HG03045 (cell line): Measurements from ENCODE around the gene MEIS1.
"Not testable (repeated sequence)": the region's sequence is repeated elsewhere in the genome, so short reads cannot be mapped to it uniquely, and the experiment has no call there.

Experiments used
- ATAC-seq: cut with Tn5 transposase; IDR thresholded peaks from one replicate; pipeline ENCODE4 v1.9.1; 2021; ENCODE audit warnings: mild to moderate bottlenecking, moderate library complexity; ENCODE audit not compliant: unreplicated experiment

The MEIS1 gene

GRCh38 chr2:66464930-66465637, 30.2 kb downstream of the MEIS1 start:
- ATAC-seq = no peak

DNA sequence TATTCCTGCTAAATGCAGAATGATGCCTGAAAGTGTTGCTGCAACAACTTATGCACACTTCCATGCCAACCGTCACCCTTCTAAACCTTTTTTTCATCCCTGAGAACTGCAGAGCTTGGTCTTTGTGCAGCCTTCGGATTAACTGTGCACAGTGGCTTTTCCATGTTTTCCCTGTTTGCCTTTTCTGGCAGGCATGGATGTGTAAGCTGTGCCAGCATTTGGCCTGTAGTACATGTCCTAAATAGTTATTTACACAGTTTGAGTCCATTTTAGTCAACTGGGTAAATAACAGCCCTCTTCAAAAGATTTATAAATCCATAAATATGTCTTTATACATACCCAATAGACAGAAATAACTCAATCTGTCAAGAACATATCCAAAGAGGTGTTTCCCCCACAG, 31.5 kb downstream of the MEIS1 start:
- no peak for ATAC-seq

GRCh38 chr2:66467718-66468117, 32.8 kb downstream of the MEIS1 start:
- ATAC-seq = no peak

GRCh38 chr2:66469214-66469902, 34.4 kb downstream of the MEIS1 start:
- ATAC-seq = no peak

DNA sequence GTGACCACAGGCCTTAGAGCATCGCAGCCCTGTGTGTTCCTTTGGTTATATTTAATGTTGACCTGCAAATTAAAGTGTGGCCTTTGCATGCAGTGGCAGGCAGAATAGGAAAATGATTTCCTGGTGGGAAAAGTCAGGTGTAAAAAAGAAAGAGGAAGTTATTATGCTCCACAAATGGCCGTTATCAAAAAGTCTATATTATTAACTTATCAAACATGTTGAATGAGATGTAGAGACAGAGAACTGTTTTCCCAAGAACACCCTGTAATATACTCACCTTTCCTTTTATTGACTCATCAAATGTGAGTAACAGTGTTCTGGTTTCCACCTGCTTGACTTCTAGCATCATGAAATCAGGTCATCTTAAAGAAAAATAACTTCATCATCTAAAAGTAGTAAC, 35.3 kb downstream of the MEIS1 start:
- ATAC-seq = no peak

DNA sequence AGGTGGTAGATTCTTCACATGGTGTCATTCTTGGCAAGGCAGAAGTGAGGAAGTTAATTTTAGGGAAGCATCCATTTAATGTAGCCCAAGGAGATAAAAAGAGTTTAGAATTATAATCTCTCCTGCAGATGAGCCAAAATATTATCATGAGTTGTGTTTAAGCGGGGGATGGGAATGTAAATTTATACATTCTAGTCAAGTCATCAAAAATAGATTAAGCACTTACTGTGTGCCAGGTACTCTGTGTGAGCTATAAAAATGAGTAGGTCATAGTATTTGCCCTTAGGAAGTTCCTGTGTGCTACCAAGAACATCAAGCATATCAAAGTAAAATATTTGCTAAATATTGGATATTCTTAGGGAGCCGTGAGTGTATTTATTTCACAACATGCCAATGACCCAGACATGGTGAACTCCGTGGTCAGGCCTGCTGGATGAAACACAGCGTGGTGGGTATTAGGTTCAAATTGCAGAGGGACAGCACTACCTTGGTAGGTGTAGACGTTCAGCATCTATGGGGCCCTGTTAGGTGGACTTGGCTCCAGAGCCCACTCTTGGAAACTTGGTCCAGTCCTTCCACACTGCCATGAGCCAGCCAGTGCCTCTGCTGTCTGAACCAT, 37.4 kb downstream of the MEIS1 start:
- ATAC-seq = no peak

DNA sequence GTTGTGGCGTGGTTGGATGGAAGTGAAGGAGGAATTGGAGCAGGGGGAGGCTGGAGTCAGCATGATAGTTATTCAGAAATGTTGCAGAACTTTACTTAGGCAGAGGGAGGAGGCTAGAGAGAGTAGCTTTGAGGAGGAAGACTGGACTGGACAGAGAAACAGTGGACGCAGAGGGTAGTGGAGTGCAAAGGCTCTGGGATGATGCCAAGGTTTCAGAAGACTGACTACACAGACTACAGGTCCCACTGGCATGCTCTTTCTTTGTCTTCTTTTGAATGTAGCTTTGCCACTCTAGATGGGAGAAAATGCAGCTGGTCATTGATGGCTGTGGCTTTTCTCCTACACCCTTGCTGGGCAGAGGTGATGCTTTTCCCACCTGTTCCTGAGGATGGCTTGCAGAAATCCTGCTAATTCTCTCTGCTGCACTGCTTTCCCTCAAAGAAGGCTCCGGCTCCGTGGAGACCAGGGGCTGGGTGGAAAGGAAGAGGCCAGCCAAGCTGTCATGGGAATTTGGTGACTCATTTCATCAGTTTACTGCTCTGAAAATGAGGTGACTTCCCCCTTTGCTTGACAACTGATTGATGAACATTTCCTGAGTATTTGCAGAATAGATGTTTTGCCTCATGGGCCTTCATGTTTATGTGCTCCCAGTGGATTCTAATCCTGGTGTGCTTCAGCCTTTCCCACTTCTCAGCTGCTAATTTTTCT, 42.4 kb downstream of the MEIS1 start:
- no peak for ATAC-seq

DNA sequence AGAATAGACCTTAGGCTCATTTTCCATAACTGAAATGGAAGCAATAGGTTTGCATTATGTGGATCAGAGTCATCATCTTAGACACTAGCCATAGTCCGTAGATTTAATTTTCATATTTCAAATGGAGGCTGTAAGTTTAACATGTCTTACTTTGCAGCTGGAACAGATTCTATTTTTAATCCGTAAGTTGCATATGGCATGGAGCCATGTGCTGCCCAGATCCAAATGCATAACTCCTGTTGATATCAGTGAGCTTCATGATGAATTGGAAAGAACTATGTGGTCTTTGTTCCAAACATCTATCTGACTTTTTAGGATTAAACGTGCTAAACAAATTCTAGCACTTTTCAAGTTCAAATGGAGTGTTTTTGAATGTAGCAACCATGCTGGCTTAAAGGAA, 43.4 kb downstream of the MEIS1 start:
- no peak for ATAC-seq

- no peak for ATAC-seq
Observed at GRCh38 chr2:66478731-66479316, 43.9 kb downstream of the MEIS1 start.

DNA sequence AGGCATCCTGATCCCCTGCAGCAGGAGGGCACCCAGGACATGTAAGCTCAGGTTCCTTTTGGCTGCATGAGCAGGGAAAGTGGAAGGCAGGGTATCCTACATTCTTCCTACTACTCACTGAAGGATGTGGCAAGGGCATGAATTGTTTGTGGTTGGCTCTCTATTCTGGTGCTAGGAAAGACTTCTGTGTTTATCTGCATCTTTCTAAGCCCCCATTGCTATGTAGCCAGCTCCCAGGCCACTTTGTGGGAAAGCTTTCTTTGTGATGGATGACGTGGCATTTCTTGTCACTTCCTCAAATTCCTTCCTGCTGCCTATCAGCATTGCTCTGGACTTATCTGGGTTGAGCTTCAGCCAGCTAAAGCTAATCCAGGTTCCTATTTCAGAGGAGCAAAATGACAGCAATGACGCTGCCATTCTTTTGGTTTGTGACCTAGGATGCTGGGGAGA, 46.2 kb downstream of the MEIS1 start:
- no peak for ATAC-seq

DNA sequence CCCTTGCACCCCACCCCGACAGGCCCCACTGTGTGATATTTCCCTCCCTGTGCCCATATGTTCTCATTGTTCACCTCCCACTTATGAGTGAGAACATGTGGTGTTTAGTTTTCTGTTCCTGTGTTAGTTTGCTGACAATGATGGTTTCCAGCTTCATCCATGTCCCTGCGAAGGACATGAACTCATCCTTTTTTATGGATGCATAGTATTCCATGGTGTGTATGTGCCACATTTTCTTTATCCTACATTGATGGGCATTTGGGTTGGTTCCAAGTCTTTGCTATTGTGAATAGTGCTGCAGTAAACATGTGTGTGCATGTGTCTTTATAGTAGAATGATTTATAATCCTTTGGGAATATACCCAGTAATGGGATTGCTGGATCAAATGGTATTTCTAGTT, 50.3 kb downstream of the MEIS1 start:
- ATAC-seq = not testable (repeated sequence)

GRCh38 chr2:66488946-66489345, 54.0 kb downstream of the MEIS1 start:
- no peak for ATAC-seq

- no peak for ATAC-seq
Observed at GRCh38 chr2:66489436-66489835, 54.5 kb downstream of the MEIS1 start.

DNA sequence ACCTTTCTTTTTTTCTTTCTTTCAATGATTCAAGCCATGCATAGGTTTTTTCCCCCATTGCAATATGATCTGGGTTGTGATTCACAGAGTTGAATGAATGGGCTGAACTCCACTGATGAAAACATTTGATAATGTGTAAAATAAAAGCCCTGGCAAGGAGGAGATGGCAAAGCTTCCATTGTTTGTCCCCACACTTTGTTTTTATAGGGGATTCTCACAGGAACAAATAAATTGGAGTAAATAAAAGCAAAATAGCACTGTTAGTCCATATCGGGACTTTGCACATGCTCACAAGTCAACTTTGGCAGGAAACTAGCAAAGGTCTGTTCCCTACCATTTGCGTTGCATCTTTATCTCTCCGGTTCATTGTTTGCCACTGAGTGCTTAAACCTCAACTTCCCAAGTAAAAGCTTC, 55.7 kb downstream of the MEIS1 start:
- ATAC-seq = no peak

- no peak for ATAC-seq
Observed at GRCh38 chr2:66494708-66495107, 59.8 kb downstream of the MEIS1 start.

DNA sequence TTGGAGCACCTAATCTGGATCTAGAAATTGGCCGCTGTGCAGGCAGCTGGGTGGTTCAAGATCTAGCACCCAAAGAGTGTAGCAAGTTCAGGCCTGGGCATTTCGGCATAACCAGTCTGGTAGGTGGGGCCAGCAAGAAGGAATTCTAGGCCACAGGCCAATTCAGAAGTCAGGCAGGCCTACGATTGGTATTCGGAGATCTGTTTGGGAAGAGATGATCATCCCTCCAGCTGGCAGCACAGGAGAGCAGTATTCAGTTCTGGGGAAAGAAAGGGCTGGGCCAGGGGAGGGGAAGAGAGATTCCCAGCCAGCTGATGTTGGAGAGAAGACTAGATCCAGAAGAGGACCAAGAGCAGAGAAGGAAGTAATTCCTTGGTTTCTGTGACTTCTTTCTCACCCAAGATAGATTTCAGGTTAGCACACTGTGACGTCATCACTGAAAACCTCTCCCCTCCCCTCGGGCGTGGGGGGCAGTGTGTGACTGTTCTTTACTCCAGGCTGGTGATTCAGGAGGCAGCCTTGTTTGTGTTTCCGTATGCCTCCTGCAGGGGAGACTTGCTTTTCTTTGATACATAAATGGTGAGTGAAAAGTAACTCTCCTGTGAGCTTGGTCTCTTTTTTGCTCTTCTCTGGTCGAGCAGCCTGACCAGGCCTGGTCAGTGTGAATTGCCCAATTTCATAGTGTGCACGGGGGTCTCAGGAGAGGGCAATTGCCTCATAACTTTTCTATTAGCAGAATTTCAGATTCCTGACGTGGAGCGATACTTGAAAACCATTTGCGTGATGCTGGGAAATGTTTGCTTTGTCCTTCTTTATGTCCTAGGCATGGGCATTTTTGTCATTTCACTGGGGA, 61.1 kb downstream of the MEIS1 start:
- no peak for ATAC-seq

DNA sequence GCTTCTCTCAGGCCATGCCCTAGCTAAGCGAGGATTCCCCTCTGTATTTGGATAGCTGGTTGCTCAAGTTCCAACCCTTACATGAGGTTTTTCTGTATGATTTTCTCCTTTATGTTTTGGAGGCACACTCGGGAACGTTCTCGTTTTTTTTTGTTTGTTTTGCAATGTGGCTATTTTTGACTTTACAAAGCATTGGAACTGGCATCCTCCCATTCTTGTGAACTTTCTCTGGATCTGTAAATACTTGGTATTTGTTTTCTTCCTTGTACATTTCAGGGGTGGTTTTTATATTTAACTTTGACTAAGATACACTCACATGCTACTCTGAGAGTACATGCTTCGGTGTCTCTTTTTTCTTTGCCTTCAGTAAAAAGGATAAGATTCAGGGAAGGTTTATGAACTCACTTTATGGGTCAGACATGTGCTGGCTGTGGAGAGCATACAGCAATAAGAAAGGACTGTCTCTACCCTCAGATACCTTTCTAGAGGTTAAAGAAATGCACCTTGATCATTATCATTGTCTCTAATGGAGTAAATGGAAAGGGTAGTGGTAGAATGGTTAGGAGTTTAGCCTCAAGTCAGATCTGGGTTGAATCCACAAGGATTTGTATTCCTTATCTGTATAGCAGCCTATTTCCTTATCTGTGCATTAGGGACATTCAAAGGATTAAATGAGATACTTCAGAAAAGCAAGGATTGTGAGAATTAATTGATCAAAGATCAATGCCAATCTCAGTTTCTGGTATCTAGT, 61.9 kb downstream of the MEIS1 start:
- no peak for ATAC-seq

GRCh38 chr2:66497431-66498288, 62.7 kb downstream of the MEIS1 start:
- ATAC-seq = no peak
